Fibroblast of peridontal ligament (primary cell): Measurements from ENCODE around the gene GNAT3.
A peak's percentile ranks its signal among the peaks of the same experiment; 100 is the strongest.

Source experiments
- DNase-seq: peaks from one replicate; pipeline ENCODE4 v3.0.0-alpha.2; 2010; ENCODE audit errors: extremely low read depth

The GNAT3 gene

GRCh38 chr7:80420876-80421275, 91.0 kb downstream of the GNAT3 start:
- no peak for DNase-seq

- DNase-seq, result no peak
Observed at GRCh38 chr7:80417211-80417793, 94.6 kb downstream of the GNAT3 start.

- DNase-seq, result peak; percentile 76
Observed at GRCh38 chr7:80415522-80415921, 96.3 kb downstream of the GNAT3 start.

- no peak for DNase-seq
Observed at GRCh38 chr7:80415114-80415513, 96.8 kb downstream of the GNAT3 start.

- no peak for DNase-seq
Observed at GRCh38 chr7:80414331-80414730, 97.5 kb downstream of the GNAT3 start.

- DNase-seq, result no peak
Observed at GRCh38 chr7:80413383-80413945, 98.4 kb downstream of the GNAT3 start.

GRCh38 chr7:80412842-80413241, 99.0 kb downstream of the GNAT3 start:
- DNase-seq, result peak; percentile 71

GRCh38 chr7:80411621-80412020, 100.2 kb downstream of the GNAT3 start:
- DNase-seq, result peak; percentile 26

GRCh38 chr7:80410081-80410480, 101.8 kb downstream of the GNAT3 start:
- DNase-seq, result peak; percentile 73
